Hypothalamus (tissue), 51 donors: ENCODE data around the gene DOCK3.
"Not testable (repeated sequence)": the region's sequence is repeated elsewhere in the genome, so short reads cannot be mapped to it uniquely, and the experiment has no call there.

Source experiments
- DNase-seq, 51 donors: peaks; one replicate each; lab custom pipeline; 2025; lab: John Stamatoyannopoulos, UW

DOCK3 gene

DNA sequence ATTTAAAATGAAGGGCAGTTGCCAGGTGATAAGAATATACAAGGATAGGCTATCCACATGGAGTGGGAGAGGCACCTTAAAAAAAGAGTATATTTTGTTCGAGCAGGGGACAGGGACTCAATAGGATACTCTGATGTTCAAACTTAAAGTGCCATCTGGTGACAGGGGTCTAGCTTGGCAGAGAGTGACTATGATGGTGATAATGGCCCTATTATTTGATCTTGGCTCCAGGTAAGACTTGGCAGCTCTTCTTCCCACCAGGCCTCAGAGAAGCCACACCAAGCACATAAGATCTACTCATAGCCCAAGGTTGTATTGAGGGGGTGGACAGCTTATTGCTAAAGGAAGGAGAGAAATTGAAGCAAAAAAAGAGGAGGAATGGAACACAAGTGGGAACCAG, 601.3 kb downstream of the DOCK3 start:
- DNase-seq: no peak

DNA sequence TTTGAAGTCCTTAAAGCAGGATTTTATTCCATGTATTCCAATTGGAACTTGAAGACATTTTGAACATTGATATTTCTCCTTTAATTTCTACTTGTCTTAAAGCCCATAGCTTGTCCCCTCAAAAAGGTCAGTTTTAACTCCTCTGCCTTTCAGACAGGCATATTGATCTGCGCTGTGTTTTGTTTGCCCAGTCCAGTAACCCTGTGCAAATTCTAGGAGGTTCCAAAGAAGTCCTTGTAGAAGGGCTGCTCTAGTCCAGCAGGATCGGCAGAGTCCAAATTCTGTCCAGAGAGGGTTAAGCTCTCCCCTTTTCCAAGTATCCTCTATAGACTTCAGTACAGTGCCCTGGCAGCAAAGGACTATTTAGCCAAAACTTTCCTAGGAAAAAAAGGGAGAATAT, 604.7 kb downstream of the DOCK3 start:
- DNase-seq: no peak

DNA sequence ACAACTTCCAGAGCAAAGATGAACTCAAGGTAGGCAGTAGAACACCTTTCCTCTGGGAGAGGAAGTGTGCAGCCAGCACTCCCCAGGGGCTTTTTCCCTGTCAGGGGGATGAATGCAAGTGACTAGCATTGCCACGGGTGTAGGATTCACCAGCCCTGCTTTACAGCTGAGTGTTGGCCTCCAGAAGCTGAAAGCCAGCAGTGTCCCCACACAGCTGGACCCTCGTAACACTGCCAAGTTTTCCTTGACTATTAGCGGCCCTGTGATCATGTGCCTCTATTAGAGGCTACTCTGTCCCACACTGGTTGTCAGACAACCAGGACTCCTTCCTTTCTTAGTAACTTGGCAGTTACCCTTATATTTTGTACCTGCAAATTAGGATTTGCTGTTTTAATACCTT, 605.4 kb downstream of the DOCK3 start:
- peak in 35 of 51 donors; percentile 4 to 78 (median 27) for DNase-seq

DNA sequence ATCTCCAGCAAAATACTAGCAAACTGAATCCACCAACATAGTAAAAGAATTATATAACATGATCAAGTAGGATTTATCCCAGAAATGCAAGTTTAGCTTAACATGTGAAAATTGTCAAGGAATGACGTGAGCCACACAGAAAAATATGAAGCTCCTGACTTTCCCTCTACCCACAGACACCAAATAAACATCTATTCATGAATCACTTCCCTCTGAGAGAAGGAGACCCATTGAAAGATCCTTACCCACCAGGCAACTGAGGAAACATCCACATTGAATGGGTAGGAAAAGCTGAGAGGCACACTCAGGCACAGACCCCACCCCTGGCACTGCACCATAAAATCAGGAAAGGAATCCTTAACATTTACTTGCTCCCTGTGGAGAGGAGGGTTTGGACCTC, 608.2 kb downstream of the DOCK3 start:
- no peak for DNase-seq

DNA sequence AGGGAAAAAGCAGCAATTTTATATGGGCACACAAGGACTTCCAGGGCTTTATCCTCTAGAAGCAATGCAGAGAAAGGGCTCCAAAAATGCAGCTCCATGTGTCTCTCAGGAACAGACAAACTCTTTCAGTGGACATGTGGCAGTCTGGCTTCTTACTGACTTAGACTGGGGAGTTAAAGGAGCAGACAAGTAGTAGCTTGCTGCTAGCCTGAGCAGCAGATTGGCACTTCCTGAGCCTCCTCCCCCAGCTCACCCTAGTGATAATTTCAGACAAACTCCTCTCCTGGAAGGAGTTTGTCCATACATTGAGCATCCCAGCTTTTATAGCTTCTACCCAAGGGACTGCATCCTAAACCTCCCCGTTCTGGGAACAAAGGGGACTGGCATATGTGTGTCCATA, 608.7 kb downstream of the DOCK3 start:
- DNase-seq: no peak

DNA sequence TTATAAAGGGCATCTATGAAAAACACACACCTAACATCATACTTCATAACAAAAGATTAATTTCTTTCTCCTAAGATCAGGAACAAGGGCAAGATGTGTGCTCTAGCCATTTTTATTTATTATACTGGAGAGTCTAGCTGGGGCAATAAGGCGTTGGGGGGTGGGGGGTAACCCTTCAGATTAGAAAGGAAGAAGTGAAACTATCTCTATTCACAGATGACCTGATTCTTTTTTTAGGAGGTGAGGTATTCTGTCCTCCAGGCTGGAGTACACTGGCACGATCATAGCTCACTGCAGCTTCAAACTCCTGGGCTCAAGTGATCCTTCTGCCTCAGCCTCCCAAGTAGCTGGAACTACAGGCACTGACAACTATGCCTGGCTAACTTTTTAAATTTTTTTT, 620.9 kb downstream of the DOCK3 start:
- no peak for DNase-seq

DNA sequence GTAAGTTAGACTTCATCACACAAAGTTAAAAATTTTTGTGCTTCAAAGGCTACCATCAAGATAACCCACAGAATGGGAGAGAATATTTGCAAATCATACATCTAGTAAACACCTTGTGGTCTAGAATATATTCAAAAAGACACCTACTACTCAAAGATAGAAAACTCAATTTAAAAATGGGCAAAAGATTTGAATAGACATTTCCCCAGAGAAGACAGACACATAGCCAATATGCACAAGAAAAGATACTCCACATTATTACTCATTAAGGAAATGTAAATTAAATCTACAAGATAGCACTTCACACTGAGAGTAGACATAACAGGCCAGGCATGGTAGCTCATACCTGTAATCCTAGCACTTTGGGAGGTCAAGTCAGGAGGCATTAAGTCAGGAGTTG, 622.6 kb downstream of the DOCK3 start:
- DNase-seq: no peak

DNA sequence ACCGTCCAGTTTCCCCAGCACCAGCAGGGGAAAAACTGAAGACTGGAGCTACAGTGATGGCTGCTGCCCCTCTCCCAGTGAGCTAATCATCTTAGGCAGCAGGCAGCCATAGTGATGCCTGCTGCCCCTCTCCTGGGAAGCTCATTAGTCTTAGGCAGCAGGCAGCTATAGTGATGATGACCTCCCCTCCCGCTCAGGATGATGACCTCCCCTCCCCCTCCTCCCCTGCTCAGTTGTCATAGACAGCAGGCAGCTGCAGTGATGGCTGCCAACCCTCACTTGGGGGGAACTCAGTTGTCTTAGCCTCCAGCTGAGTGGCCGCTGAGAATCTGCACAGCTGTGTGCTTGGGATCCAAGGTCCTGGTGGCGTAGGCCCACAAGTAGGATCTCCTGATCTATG, 629.5 kb downstream of the DOCK3 start:
- no peak for DNase-seq

DNA sequence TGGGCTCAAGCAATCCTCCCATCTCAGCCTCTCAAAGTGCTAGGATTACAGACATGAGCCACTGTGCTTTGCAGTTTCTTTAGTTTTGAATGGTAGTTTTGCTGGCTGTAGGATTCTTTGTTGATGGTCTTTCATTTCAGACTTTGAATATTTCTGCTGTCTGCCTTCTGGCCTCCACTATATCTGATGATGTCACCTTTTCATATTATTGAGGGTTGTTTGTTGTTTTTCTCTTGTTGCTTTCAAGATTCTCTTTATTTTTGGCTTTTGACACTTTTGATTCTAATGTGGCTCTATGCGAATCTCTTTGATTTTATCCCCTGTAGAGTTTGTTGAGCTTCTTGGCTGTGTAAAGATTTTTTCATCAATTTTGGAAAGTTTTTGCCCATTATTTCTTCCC, 631.4 kb downstream of the DOCK3 start:
- DNase-seq: no peak

DNA sequence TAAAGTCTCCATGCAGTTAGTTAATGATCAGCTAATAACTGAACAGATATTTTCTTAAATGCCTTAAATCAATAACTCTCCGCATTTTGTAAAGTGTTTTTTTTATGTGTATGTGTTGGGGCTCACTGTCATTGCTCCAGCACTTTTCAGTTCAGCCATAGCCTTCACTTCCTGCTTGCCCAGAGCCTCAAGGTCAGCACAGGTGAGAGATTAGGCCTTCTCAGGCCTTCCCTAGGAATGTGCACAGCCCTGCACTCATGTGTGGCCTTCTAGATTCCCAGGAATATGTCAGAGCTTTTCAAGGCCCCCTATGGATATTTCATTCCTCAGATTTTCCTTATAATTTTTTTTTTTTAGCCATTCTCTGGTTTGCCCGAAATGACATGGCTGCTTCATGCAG, 632.7 kb downstream of the DOCK3 start:
- DNase-seq: no peak

DNA sequence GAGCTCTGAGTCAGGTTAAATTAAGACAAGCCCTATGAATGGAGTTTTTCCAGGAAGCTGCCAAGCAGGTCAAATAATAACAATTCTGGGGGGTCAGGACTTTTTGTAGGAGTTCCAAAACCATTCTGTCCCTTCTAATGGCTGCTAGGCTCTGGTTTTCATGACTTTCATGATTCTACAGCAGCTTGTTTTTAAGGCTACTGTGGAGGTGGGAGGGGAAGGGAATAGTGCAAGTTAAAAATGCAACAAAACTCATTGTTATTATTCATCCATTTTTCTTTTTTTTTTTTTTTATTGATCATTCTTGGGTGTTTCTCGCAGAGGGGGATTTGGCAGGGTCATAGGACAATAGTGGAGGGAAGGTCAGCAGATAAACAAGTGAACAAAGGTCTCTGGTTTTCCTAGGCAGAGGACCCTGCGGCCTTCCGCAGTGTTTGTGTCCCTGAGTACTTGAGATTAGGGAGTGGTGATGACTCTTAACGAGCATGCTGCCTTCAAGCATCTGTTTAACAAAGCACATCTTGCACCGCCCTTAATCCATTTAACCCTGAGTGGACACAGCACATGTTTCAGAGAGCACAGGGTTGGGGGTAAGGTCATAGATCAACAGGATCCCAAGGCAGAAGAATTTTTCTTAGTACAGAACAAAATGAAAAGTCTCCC, 633.3 kb downstream of the DOCK3 start:
- DNase-seq: not testable (repeated sequence)

DNA sequence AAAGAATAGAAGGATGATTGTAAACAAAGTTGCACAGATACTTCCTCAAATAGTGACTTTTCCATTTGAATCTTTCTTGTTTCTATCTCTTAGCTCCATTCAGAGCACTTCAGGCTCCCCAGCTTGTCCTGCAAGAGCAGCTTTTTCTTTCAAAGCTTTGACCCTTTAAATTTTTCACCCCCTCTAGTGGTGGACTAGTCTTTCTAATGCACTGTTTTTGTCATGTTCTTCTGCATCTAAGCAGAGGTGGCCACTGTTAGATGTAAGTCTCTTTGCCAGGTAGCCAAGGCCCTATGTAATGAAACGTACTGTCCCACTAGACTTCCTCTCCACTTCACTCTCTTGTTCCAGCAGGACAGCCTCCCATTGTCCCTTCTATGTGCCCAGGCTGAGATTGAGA, 636.3 kb downstream of the DOCK3 start:
- DNase-seq: no peak

DNA sequence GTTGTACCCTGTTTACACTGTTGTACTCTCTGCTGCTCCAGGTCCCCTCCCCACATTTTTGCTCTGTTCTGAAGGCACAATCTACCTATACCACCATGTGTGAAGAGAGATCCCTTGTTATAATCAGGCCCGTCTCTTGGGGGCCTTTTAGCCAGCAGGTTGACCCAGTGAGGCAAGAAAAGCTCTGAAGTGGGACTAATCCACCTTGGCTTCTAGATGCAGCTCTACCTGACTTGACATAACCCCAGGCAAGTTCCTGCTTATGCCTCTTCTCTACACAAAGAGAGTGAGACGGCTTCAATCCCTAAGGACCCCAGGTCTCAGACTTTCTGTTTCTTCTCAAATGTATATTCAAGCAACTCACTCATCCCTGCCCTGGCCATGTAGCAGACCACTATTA, 653.5 kb downstream of the DOCK3 start:
- no peak for DNase-seq

DNA sequence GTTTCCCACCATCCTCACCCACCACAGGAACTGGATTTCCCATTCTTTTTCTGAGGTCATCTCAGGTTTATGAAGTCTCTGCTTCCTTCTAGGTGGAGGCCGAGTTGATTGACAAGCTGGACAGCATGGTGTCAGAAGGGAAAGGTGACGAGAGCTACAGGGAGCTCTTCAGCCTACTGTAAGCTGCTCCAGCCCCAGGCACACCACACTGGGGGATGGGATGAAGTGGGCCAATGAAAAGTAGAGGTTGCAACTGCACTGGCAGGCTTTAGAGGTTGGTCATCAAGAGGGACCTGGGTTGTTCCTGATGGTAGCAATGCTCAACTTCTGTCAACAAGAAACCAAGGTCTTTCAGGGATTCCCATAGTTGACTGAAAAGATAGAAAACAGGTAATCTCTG, 655.3 kb downstream of the DOCK3 start:
- DNase-seq: no peak

DNA sequence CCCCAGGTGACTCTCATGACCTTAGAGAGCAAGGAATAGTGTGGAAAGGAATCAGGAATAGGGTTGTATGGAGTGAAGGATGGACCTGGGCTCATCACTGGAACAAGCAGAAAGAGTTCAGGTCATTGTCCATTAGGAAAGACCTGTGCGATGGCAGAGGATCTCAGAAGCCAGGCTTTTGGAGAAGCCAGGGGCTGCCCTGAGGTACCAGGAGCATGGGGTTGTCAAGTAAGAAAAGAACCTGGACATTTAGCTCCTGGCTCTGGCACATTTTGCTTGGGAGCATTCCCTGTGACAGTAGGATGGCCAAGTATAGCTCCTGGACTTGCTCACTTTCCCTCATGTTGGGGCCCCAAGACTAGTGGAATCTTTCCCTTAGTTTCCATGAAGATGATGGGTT, 657.4 kb downstream of the DOCK3 start:
- DNase-seq: no peak

DNA sequence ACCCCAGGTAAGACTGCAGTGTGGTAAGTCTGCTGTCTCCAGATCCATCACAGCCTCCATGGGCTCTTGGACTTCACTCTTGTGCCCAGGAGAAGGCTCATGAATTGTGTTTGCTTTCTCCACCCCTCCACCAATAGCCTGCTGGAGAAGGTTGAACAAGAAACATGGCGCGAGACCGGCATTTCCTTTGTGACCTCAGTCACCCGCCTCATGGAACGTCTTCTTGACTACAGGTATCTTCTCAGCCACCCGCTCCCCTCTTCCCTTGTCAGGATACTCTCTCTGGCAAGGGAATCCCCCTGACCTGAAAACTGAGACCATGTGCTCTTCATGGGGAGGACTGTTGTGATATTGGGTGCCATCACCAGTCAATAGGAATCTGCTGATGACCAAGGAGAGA, 658.3 kb downstream of the DOCK3 start:
- DNase-seq: no peak

DNA sequence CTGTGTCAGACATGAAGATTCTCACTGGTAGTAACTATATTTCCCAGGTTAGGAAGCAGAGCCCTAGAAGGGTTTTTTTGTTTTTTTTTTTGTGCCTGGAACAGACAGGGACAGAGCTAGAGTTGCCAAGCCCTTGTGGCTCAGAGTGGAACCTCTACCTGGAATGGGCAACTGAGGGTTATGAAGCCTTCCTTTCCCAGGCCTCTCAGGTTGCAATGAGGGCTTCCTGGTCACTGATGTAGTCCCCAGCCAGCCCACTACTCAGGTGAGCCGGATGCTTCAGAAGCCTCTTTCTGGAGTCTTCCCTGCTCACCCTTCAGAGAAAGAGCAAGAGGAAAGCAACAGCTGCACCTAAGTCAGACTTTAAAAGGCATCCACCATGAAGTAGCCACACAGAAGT, 661.5 kb downstream of the DOCK3 start:
- DNase-seq: no peak

DNA sequence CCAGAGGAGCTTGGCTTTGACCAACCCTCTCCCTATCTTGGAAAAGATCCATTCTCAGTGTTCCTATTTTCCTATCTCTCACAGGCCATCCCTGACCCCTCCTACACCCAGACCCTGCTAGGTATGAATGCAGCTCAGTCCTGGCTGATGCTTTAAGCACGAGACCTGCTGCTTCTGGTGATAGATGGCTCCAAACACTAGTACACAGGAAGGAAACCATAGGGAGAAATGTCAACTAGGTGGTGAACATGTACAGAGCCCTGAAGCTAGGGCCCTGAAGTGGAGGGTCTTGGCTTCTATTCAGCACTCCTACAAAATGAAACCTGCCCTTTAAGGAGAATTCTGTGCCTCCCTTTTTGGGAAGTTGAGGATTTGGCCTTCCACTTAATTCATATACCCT, 662.9 kb downstream of the DOCK3 start:
- no peak for DNase-seq

DNA sequence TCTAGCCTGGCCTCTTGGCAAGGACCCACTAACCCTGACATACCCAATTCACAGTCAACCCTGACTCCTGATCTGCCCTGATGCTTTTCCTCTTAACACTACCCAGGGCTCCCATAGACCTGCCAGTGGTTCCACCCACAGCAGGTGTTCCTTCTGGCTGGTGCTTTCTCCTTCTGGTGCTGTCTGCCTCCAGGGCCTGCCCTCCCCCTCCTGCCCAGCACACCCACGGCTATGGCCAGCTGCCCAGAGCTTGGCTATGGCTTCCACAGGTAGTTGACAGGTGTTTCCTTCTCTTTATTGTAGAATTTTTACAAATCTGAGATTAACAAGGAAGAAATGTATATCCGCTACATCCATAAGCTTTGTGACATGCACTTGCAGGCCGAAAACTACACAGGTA, 663.9 kb downstream of the DOCK3 start:
- DNase-seq: no peak

DNA sequence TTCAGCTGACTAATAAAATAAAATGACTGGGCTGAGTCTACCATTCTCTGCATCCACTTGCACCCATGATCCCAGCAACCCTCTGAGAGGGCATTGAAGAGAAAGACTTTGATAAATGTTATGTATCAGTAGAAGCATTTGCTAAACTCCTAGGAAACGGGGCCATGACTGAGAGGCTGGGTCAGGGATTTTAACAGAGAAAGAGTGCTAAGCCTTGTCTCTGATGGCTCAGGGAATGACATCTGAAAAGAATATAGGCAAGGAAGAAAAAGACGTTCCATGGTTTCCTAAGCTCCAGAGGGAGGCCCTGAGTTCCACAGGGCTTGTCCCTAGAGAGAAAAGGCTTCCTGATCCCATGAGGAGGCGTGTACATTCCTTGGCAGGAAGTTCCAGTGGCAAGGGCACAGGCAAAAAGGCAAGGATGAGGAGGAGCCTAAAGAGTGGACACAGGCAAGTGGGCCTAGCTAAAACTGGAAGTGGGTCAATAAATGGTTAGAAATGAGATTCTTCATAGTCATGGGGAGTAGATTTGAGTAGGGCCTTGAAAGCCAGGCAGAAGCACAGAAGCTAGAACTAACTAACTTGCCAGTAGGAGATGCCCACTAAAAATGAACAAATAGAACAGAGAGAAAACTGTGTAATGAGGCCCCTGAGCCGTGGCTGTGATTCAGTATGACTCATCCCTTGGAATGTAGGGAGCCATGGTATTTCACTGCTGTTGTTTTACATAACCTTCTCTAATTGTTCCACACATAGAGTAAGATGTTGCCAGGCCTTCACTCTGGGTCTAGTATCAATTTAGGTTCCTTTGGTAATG, 665.5 kb downstream of the DOCK3 start:
- DNase-seq: peak in 4 of 51 donors; percentile 14 to 42 (median 26)

DNA sequence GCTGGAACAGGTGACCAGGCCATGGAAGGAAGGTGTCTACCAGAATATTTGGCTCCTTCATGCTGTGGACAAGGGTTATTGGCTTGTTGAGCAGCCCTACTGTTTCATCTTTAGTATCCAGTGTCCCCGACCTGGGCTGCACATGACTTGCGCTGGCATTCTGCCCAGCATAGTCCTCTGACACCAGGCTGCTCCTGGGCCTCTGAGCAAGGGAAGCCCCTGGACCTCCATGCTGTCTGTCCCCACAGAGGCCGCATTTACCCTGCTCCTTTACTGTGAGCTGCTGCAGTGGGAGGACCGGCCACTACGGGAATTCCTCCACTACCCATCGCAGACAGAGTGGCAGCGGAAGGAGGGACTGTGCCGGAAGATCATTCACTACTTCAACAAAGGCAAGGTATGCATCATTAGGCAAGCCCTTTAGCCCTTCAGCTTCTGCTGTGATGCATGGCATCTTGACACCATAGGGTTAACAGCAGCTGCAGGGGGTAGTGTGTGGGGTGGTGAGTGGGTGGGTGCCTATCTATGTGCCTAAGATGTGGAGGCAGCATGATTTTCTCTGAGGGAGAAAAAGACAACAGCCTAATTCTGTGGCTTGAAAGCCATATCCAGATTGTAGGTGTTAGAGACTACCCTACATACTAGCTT, 666.4 kb downstream of the DOCK3 start:
- DNase-seq: no peak
